ENCODE results near the gene IL36RN. TPM values are rescaled to one million over a fixed set of nuclear protein-coding genes. Genes with fewer than 3 reads are reported as not detected.

Gene IL36RN
- total and polyA plus RNA-seq, 2 of the 13 experiments (the other 11 are each of a cell fraction or from before 2014, with no cell fraction given): not detected

DNA sequence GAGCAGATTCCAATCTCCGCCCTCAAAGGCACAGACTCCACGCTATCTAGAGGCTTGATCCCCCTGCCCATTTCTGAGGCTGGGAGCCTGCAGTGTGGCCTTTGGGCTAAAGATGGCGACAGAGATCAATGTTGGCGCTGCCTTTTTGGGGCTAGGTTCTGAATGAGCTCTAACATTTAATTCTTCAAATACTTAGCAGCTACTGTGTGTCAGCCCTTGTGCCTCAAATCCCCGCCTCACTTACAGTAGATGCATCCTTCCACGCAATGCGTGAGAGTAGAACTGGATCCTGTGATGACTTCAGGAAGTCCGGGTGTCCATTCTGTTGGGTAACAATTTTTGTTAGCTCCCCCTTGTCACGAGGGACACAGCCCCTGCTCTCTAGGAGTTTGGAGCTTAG, 21.1 kb downstream of the IL36RN start (continued):
- TF ChIP-seq ZNF232 (CRISPR knock-in tag; IDR thresholded peaks at IDR 0.05; ENCODE audit: borderline replicate concordance) (no peak), ZSCAN25 (CRISPR knock-in tag; IDR thresholded peaks at IDR 0.05) (no peak), TBL1XR1 (IDR thresholded peaks at IDR 0.05; ENCODE audit: borderline replicate concordance, low read length, partially characterized antibody) (no peak), ZKSCAN8 (CRISPR knock-in tag; IDR thresholded peaks at IDR 0.05; ENCODE audit: borderline replicate concordance) (0 out of 2 replicates have a peak, but pooled peaks have one; percentile 46), TEAD2 (CRISPR knock-in tag; IDR thresholded peaks at IDR 0.05) (no peak), ZBTB7B (CRISPR knock-in tag; IDR thresholded peaks at IDR 0.05) (0 out of 2 replicates have a peak, but pooled peaks have one; percentile 23), GATAD2A (CRISPR knock-in tag; IDR thresholded peaks at IDR 0.05) (0 out of 2 replicates have a peak, but pooled peaks have one; percentile 55), ZNF331 (CRISPR knock-in tag; IDR thresholded peaks at IDR 0.05) (0 out of 2 replicates have a peak, but pooled peaks have one; percentile 32), ZNF124 (CRISPR knock-in tag; IDR thresholded peaks at IDR 0.05) (peak; percentile 66; the same call in 1 of the 2 replicates), XRCC5 (optimal IDR thresholded peaks at IDR 0.05; ENCODE audit: low read length) (peak; percentile 69), CC2D1A (CRISPR knock-in tag; IDR thresholded peaks at IDR 0.05) (no peak), KDM2A (CRISPR knock-in tag; IDR thresholded peaks at IDR 0.05; ENCODE audit: borderline replicate concordance, low read depth) (peak; percentile 74), ZFY (CRISPR knock-in tag; IDR thresholded peaks at IDR 0.05) (no peak), ZFP36 (IDR thresholded peaks at IDR 0.05; ENCODE audit: borderline replicate concordance, low read depth, low read length, partially characterized antibody) (no peak)
- TF ChIP-seq, protein P1, sequence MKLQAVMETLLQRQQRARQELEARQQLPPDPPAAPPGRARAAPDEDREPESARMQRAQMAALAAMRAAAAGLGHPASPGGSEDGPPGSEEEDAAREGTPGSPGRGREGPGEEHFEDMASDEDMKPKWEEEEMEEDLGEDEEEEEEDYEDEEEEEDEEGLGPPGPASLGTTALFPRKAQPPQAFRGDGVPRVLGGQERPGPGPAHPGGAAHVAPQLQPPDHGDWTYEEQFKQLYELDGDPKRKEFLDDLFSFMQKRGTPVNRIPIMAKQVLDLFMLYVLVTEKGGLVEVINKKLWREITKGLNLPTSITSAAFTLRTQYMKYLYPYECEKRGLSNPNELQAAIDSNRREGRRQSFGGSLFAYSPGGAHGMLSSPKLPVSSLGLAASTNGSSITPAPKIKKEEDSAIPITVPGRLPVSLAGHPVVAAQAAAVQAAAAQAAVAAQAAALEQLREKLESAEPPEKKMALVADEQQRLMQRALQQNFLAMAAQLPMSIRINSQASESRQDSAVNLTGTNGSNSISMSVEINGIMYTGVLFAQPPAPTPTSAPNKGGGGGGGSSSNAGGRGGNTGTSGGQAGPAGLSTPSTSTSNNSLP (IDR thresholded peaks at IDR 0.05; ENCODE audit: low read depth, low read length): peak; percentile 70; the same call in 1 of the 2 replicates
- TF ChIP-seq, protein P2, sequence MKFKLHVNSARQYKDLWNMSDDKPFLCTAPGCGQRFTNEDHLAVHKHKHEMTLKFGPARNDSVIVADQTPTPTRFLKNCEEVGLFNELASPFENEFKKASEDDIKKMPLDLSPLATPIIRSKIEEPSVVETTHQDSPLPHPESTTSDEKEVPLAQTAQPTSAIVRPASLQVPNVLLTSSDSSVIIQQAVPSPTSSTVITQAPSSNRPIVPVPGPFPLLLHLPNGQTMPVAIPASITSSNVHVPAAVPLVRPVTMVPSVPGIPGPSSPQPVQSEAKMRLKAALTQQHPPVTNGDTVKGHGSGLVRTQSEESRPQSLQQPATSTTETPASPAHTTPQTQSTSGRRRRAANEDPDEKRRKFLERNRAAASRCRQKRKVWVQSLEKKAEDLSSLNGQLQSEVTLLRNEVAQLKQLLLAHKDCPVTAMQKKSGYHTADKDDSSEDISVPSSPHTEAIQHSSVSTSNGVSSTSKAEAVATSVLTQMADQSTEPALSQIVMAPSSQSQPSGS (CRISPR knock-in tag; IDR thresholded peaks at IDR 0.05): no peak
- TF ChIP-seq, protein P3, sequence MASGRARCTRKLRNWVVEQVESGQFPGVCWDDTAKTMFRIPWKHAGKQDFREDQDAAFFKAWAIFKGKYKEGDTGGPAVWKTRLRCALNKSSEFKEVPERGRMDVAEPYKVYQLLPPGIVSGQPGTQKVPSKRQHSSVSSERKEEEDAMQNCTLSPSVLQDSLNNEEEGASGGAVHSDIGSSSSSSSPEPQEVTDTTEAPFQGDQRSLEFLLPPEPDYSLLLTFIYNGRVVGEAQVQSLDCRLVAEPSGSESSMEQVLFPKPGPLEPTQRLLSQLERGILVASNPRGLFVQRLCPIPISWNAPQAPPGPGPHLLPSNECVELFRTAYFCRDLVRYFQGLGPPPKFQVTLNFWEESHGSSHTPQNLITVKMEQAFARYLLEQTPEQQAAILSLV (CRISPR knock-in tag; IDR thresholded peaks at IDR 0.05; ENCODE audit: borderline replicate concordance): peak; percentile 29; the same call in 1 of the 2 replicates
- TF ChIP-seq, protein P4, sequence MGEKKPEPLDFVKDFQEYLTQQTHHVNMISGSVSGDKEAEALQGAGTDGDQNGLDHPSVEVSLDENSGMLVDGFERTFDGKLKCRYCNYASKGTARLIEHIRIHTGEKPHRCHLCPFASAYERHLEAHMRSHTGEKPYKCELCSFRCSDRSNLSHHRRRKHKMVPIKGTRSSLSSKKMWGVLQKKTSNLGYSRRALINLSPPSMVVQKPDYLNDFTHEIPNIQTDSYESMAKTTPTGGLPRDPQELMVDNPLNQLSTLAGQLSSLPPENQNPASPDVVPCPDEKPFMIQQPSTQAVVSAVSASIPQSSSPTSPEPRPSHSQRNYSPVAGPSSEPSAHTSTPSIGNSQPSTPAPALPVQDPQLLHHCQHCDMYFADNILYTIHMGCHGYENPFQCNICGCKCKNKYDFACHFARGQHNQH (CRISPR knock-in tag; IDR thresholded peaks at IDR 0.05): peak; percentile 67; the same call in 1 of the 2 replicates
- TF ChIP-seq, protein P5, sequence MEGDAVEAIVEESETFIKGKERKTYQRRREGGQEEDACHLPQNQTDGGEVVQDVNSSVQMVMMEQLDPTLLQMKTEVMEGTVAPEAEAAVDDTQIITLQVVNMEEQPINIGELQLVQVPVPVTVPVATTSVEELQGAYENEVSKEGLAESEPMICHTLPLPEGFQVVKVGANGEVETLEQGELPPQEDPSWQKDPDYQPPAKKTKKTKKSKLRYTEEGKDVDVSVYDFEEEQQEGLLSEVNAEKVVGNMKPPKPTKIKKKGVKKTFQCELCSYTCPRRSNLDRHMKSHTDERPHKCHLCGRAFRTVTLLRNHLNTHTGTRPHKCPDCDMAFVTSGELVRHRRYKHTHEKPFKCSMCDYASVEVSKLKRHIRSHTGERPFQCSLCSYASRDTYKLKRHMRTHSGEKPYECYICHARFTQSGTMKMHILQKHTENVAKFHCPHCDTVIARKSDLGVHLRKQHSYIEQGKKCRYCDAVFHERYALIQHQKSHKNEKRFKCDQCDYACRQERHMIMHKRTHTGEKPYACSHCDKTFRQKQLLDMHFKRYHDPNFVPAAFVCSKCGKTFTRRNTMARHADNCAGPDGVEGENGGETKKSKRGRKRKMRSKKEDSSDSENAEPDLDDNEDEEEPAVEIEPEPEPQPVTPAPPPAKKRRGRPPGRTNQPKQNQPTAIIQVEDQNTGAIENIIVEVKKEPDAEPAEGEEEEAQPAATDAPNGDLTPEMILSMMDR (CRISPR knock-in tag; IDR thresholded peaks at IDR 0.05): peak; percentile 98
- TF ChIP-seq, protein P6, sequence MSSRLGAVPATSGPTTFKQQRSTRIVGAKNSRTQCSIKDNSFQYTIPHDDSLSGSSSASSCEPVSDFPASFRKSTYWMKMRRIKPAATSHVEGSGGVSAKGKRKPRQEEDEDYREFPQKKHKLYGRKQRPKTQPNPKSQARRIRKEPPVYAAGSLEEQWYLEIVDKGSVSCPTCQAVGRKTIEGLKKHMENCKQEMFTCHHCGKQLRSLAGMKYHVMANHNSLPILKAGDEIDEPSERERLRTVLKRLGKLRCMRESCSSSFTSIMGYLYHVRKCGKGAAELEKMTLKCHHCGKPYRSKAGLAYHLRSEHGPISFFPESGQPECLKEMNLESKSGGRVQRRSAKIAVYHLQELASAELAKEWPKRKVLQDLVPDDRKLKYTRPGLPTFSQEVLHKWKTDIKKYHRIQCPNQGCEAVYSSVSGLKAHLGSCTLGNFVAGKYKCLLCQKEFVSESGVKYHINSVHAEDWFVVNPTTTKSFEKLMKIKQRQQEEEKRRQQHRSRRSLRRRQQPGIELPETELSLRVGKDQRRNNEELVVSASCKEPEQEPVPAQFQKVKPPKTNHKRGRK (CRISPR knock-in tag; IDR thresholded peaks at IDR 0.05): no peak
- TF ChIP-seq, protein P7, sequence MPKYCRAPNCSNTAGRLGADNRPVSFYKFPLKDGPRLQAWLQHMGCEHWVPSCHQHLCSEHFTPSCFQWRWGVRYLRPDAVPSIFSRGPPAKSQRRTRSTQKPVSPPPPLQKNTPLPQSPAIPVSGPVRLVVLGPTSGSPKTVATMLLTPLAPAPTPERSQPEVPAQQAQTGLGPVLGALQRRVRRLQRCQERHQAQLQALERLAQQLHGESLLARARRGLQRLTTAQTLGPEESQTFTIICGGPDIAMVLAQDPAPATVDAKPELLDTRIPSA (CRISPR knock-in tag; IDR thresholded peaks at IDR 0.05; ENCODE audit: borderline replicate concordance): no peak

Data from HepG2 (cell line).